Parathyroid adenoma (tissue), 2 donors: Measurements from ENCODE around the gene NIPSNAP2.
"Not testable (repeated sequence)": the region's sequence is repeated elsewhere in the genome, so short reads cannot be mapped to it uniquely, and the experiment has no call there.

Experiments
- H2AFZ ChIP-seq: fragments of 300-600 bp; sonication (generic); one replicate; pipeline ENCODE4 v1.7.0; 2017; ENCODE audit warnings: antibody characterized with exemption, mild to moderate bottlenecking
- H3K27ac ChIP-seq: fragments of 300-600 bp; sonication (generic); one replicate; pipeline ENCODE4 v1.7.0; 2017
- H3K27me3 ChIP-seq: fragments of 300-600 bp; sonication (generic); one replicate; pipeline ENCODE4 v1.7.0; 2017; ENCODE audit warnings: low read length; ENCODE audit not compliant: control insufficient read depth, insufficient read depth
- H3K36me3 ChIP-seq: fragments of 300-600 bp; sonication (generic); one replicate; pipeline ENCODE4 v1.7.0; 2017; ENCODE audit warnings: low read length; ENCODE audit not compliant: control insufficient read depth, insufficient read depth
- H3K4me1 ChIP-seq: fragments of 300-600 bp; sonication (generic); one replicate; pipeline ENCODE4 v1.7.0; 2017; ENCODE audit warnings: control low read depth
- H3K4me2 ChIP-seq: fragments of 300-600 bp; sonication (generic); one replicate; pipeline ENCODE4 v1.7.0; 2017; ENCODE audit warnings: low read length
- H3K4me3 ChIP-seq: fragments of 300-600 bp; sonication (generic); one replicate; pipeline ENCODE4 v1.7.0; 2017; ENCODE audit warnings: low read depth, low read length
- H3K79me2 ChIP-seq: fragments of 300-600 bp; sonication (generic); one replicate; pipeline ENCODE4 v1.7.0; 2017; ENCODE audit warnings: control low read depth
- H3K9ac ChIP-seq: fragments of 300-600 bp; sonication (generic); one replicate; pipeline ENCODE4 v1.7.0; 2017; ENCODE audit warnings: mild to moderate bottlenecking
- H3K9me3 ChIP-seq: fragments of 300-600 bp; sonication (generic); one replicate; pipeline ENCODE4 v1.7.0; 2017; ENCODE audit warnings: low read length; ENCODE audit not compliant: control insufficient read depth
- TF ChIP-seq, protein P1 (sequence below): fragments of 300-600 bp; sonication (generic); IDR thresholded peaks from one replicate; pipeline ENCODE4 v1.7.0; 2017; ENCODE audit warnings: antibody characterized with exemption, mild to moderate bottlenecking
- donor health status: primary hyperparathyroidism.

Gene NIPSNAP2

DNA sequence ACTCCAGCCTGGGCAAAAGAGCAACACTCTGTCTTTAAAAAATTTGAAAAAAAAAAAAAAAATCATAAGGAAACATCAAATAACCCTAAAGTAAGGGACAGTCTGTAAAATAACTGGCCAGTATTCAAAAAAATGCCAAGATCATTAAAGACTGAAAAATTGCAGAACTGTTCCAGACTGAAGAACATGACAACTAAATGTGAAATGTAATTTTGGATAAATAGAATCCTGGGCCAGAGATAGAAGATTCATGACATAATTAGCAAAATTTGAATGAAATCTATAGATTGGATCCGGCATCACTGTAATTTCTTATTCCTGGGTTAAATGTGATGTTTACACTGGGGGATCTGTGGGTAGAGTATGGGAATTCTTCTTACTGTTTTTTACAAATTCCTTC lies 83.9 kb downstream of the NIPSNAP2 start:
- H3K4me1 ChIP-seq, result peaks cover 5% of the 10 kb centered on the region
- H3K9ac ChIP-seq, result no peak overlapping the region
- H3K4me2 ChIP-seq, result no peak overlapping the region
- H3K27me3 ChIP-seq, result no peaks in the 10 kb centered on the region
- H3K79me2 ChIP-seq, result peaks cover 11% of the 10 kb centered on the region
- no peak overlapping the region for H3K4me3 ChIP-seq
- H3K9me3 ChIP-seq, result no peaks in the 10 kb centered on the region
- no peaks in the 10 kb centered on the region for H3K36me3 ChIP-seq
- H2AFZ ChIP-seq, result no peak overlapping the region
- TF ChIP-seq, protein P1, sequence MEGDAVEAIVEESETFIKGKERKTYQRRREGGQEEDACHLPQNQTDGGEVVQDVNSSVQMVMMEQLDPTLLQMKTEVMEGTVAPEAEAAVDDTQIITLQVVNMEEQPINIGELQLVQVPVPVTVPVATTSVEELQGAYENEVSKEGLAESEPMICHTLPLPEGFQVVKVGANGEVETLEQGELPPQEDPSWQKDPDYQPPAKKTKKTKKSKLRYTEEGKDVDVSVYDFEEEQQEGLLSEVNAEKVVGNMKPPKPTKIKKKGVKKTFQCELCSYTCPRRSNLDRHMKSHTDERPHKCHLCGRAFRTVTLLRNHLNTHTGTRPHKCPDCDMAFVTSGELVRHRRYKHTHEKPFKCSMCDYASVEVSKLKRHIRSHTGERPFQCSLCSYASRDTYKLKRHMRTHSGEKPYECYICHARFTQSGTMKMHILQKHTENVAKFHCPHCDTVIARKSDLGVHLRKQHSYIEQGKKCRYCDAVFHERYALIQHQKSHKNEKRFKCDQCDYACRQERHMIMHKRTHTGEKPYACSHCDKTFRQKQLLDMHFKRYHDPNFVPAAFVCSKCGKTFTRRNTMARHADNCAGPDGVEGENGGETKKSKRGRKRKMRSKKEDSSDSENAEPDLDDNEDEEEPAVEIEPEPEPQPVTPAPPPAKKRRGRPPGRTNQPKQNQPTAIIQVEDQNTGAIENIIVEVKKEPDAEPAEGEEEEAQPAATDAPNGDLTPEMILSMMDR, result no peak
- H3K27ac ChIP-seq, result no peak overlapping the region

DNA sequence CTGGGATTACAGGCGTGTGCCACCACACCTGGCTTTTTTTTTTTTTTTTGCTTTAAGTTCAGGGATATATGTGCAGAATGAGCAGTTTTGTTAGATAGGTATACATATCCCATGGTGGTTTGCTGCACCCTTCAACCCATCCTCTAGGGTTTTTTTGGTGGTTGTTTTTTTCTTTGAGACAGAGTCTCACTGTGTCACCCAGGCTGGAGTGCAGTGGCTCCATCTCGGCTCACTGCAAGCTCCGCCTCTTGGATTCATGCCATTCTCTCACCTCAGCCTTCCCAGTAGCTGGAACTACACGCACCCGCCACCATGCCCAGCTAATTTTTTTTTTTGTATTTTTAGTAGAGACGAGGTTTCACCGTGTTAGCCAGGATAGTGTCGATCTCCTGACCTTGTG lies 84.4 kb downstream of the NIPSNAP2 start:
- not testable (repeated sequence) for H3K36me3 ChIP-seq, H3K4me3 ChIP-seq, H3K4me2 ChIP-seq, H2AFZ ChIP-seq, H3K9ac ChIP-seq, H3K27me3 ChIP-seq, H3K27ac ChIP-seq, H3K9me3 ChIP-seq, H3K4me1 ChIP-seq
- peaks cover 15% of the 10 kb centered on the region for H3K79me2 ChIP-seq
